PC-3 (cell line): ENCODE measurements around the gene RPP25.

Source experiments
- CTCF ChIP-seq: fragments of 300-600 bp; sonication (generic); conservative IDR thresholded peaks from 2 replicates; pipeline ENCODE4 v1.5.1; 2017; ENCODE audit warnings: antibody characterized with exemption, low read depth, mild to moderate bottlenecking, low read length
- EZH2 ChIP-seq: fragments of 300-600 bp; sonication (generic); IDR thresholded peaks from one replicate; pipeline ENCODE4 v1.6.1; 2017; ENCODE audit warnings: antibody characterized with exemption, mild to moderate bottlenecking, low read length; ENCODE audit not compliant: unreplicated experiment

GRCh38 chr15:74917676-74918075 is 38.9 kb downstream of the RPP25 start:
- TF ChIP-seq CTCF (no peak), EZH2 (no peak)
